PC-3 (cell line): ENCODE measurements around the gene MS4A14.
A peak's percentile ranks its signal among the peaks of the same experiment; 100 is the strongest.

Experiments
- CTCF ChIP-seq: fragments of 300-600 bp; sonication (generic); conservative IDR thresholded peaks from 2 replicates; pipeline ENCODE4 v1.5.1; 2017; ENCODE audit warnings: antibody characterized with exemption, low read depth, mild to moderate bottlenecking, low read length
- EZH2 ChIP-seq: fragments of 300-600 bp; sonication (generic); IDR thresholded peaks from one replicate; pipeline ENCODE4 v1.6.1; 2017; ENCODE audit warnings: antibody characterized with exemption, mild to moderate bottlenecking, low read length; ENCODE audit not compliant: unreplicated experiment
- EZH2phosphoT487 ChIP-seq: fragments of 300-600 bp; sonication (generic); IDR thresholded peaks from 2 replicates; pipeline ENCODE4 v1.6.1; 2018; ENCODE audit warnings: mild to moderate bottlenecking, antibody characterized with exemption, low read length, borderline replicate concordance

GRCh38 chr11:60363542-60364470 lies 32.5 kb upstream of the MS4A14 start:
- TF ChIP-seq CTCF = peak; percentile 92
- TF ChIP-seq EZH2 = no peak
- no peak for TF ChIP-seq EZH2phosphoT487
